ENCODE results near the gene CLTCL1. TPM values are rescaled to one million over a fixed set of nuclear protein-coding genes. Genes with fewer than 3 reads are reported as not detected.

The CLTCL1 gene
- total RNA-seq, 6 experiments from 2014 or later, result 3.5 to 6.6 (median 5.7) TPM

GRCh38 chr22:19244600-19245352 is 46.7 kb downstream of the CLTCL1 start:
- TF ChIP-seq POLR2A (IDR thresholded peaks at IDR 0.05), result no peak
- ATAC-seq, result no peak
- 85% methylated on average over 5 of the region's 10 CpGs for WGBS (ENCODE audit: insufficient coverage, low coverage, low lambda C conversion rate, missing lambda C conversion rate)
- no peaks in the 10 kb centered on the region for H3K27me3 ChIP-seq
- intact Hi-C loops (cut with DNase I), result no loop called here
- no peaks in the 10 kb centered on the region for H3K4me1 ChIP-seq
- no peaks in the 10 kb centered on the region for H3K36me3 ChIP-seq
- no peak for DNase-seq
- H3K27ac ChIP-seq, result no peak overlapping the region
- H3K9me3 ChIP-seq, result no peaks in the 10 kb centered on the region
- H3K4me3 ChIP-seq, result no peak overlapping the region

DNA sequence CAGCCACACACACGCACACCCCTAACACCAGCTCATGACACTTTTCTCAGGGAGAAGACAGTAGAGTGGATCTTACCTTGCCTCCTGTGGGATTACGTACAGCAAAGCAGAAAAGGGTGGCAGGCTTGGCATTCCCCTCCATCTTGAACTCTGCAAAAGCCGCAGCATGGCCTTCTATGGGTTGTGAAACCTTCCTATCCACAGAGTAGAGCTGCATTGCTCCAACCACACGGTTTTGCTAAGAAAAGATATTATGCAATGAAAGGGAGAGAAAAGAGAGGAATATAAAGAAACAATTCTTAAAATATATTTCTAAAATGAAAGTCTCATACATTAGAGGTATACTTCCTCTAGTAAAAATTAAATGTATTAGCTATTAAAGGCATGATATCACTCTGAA is 48.8 kb downstream of the CLTCL1 start:
- Histone ChIP-seq H3K27ac (no peak overlapping the region), H3K9me3 (no peaks in the 10 kb centered on the region), H3K36me3 (no peaks in the 10 kb centered on the region), H3K27me3 (no peaks in the 10 kb centered on the region), H3K4me1 (no peaks in the 10 kb centered on the region), H3K4me3 (no peak overlapping the region)
- 71% methylated on average over 3 of the region's 4 CpGs for WGBS (ENCODE audit: insufficient coverage, low coverage, low lambda C conversion rate, missing lambda C conversion rate)
- TF ChIP-seq POLR2A (IDR thresholded peaks at IDR 0.05) (no peak), CTCF (IDR thresholded peaks at IDR 0.05) (no peak)
- DNase-seq (no peak), ATAC-seq (no peak)
- intact Hi-C loops (cut with DNase I), result no loop called here

GRCh38 chr22:19241593-19241906 is 50.0 kb downstream of the CLTCL1 start:
- no peak for TF ChIP-seq POLR2A (IDR thresholded peaks at IDR 0.05)
- no peak for TF ChIP-seq CTCF (IDR thresholded peaks at IDR 0.05)
- ATAC-seq, result no peak
- Histone ChIP-seq H3K4me1 (no peaks in the 10 kb centered on the region), H3K27ac (no peak overlapping the region), H3K9me3 (no peaks in the 10 kb centered on the region), H3K4me3 (no peak overlapping the region), H3K27me3 (no peaks in the 10 kb centered on the region), H3K36me3 (no peaks in the 10 kb centered on the region)
- WGBS (ENCODE audit: insufficient coverage, low coverage, low lambda C conversion rate, missing lambda C conversion rate), result no CpG with 5 or more reads among the region's 6 CpGs
- intact Hi-C loops (cut with DNase I), result no loop called here
- no peak for DNase-seq

GRCh38 chr22:19240813-19241592 is 50.5 kb downstream of the CLTCL1 start:
- 80% methylated on average over 1 of the region's 14 CpGs for WGBS (ENCODE audit: insufficient coverage, low coverage, low lambda C conversion rate, missing lambda C conversion rate)
- DNase-seq (no peak), ATAC-seq (peak in 1 of 4 donors; percentile 40)
- no peak overlapping the region for H3K4me3 ChIP-seq
- H3K27me3 ChIP-seq, result no peaks in the 10 kb centered on the region
- H3K27ac ChIP-seq, result no peak overlapping the region
- no peak for TF ChIP-seq POLR2A (IDR thresholded peaks at IDR 0.05)
- no peak for TF ChIP-seq CTCF (IDR thresholded peaks at IDR 0.05)
- H3K9me3 ChIP-seq, result no peaks in the 10 kb centered on the region
- no peaks in the 10 kb centered on the region for H3K4me1 ChIP-seq
- no peaks in the 10 kb centered on the region for H3K36me3 ChIP-seq
- intact Hi-C loops (cut with DNase I), result no loop called here

DNA sequence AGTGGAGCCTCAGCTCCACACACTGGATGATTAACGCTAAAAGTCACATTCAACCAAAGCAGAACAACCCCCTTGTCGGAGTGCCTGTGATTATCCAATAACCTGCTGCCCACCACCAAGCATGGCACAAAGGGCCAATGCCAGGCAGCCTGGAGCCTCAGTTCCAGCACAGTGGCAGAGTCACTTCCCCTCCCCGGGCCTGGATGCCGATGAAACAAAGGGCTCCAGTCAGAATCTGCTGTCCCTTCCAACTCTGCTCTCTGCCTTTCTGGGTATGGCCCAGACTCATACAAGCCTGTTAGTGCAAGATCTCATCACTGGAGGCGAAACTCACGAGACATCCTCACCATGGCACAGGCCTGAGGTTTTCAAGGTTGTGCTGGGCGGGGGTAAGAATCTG is 52.1 kb downstream of the CLTCL1 start:
- Histone ChIP-seq H3K27me3 (no peaks in the 10 kb centered on the region), H3K9me3 (no peaks in the 10 kb centered on the region), H3K27ac (no peak overlapping the region), H3K36me3 (no peaks in the 10 kb centered on the region), H3K4me3 (no peak overlapping the region), H3K4me1 (no peaks in the 10 kb centered on the region)
- DNase-seq (no peak), ATAC-seq (no peak)
- 100% methylated on average over 1 of the region's 7 CpGs for WGBS (ENCODE audit: insufficient coverage, low coverage, low lambda C conversion rate, missing lambda C conversion rate)
- intact Hi-C loops (cut with DNase I), result no loop called here
- no peak for TF ChIP-seq CTCF (IDR thresholded peaks at IDR 0.05)
- TF ChIP-seq POLR2A (IDR thresholded peaks at IDR 0.05), result no peak

All from right lobe of liver (tissue), 6 donors.